Activated B cell treated with CpG ODN at 0.5 μM for 24 hours (primary cell): ENCODE results near the gene TBCA. TPM values are rescaled to one million over a fixed set of nuclear protein-coding genes. Genes with fewer than 3 reads are reported as not detected.

ENCODE experiments used
- ATAC-seq: fragments of 200-7000 bp; cut with Tn5 transposase; one replicate; pipeline ENCODE4 v1.10.0; 2021; ENCODE audit warnings: low read depth, mild to moderate bottlenecking, moderate library complexity
- CTCF ChIA-PET: fragments of 350-600 bp; sonication (Branson Sonifier 250); formaldehyde crosslinking; loops from one replicate; lab custom pipeline; 2021; ENCODE audit warnings: antibody characterized with exemption; lab: Charles Lee
- POLR2A ChIA-PET: fragments of 350-600 bp; sonication (Branson Sonifier 250); formaldehyde crosslinking; loops from one replicate; lab custom pipeline; 2021; ENCODE audit warnings: antibody characterized with exemption; lab: Charles Lee
- DNase-seq: peaks from one replicate; pipeline ENCODE4 v3.0.0; 2022
- H3K27ac Mint-ChIP-seq: one replicate; pipeline ENCODE4 v1.8.0; 2020; ENCODE audit warnings: mixed read lengths
- H3K27me3 Mint-ChIP-seq: one replicate; pipeline ENCODE4 v1.8.0; 2021; ENCODE audit warnings: mixed read lengths
- H3K36me3 Mint-ChIP-seq: one replicate; pipeline ENCODE4 v1.8.0; 2021; ENCODE audit warnings: low read depth, mixed read lengths
- H3K4me1 Mint-ChIP-seq: one replicate; pipeline ENCODE4 v1.8.0; 2021; ENCODE audit warnings: mixed read lengths
- H3K4me3 Mint-ChIP-seq: one replicate; pipeline ENCODE4 v1.8.0; 2020; ENCODE audit warnings: mild to moderate bottlenecking, mixed read lengths
- H3K9me3 Mint-ChIP-seq: one replicate; pipeline ENCODE4 v1.8.0; 2020; ENCODE audit warnings: mixed read lengths
- intact Hi-C: fragments of 100-400 bp; cut with micrococcal nuclease; formaldehyde crosslinking; loops from one replicate; pipeline ENCODE4 v1.15.1; 2024
- total RNA-seq: library from RNA; stranded (reverse); gene quantifications from 2 replicates; pipeline ENCODE4 v1.2.3, GENCODE V29; 2022
- TF ChIP-seq, protein P1 (sequence below): fragments of 200-600 bp; IDR thresholded peaks from one replicate; pipeline ENCODE4 v1.8.0; 2022; ENCODE audit warnings: antibody characterized with exemption, mild to moderate bottlenecking

The TBCA gene
- total RNA-seq, 1 donor from 2014 or later: 113 TPM

DNA sequence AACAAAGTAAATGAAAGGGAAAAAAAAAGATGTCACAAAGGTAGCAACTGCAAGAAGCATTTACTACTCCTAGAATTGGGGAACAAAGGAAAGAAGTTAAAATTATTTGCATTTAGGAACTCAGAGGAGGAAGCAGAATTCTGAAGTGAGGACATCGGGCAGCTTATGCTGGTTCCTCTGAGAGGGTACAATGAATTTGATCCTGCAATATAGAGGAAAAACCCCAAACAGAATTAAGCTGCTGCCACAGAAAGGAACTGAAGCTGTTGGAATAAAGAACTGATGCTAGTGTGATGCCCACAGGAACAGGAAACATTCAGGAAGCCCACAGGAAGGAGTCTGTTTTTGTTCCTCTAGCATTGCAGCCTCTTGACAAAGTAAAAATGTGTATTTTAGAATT is 22.3 kb upstream of the TBCA start:
- Mint-ChIP-seq H3K4me3 (no peak overlapping the region), H3K27me3 (peaks cover 24% of the 10 kb centered on the region), H3K36me3 (no peaks in the 10 kb centered on the region), H3K27ac (no peak overlapping the region), H3K4me1 (no peaks in the 10 kb centered on the region), H3K9me3 (peaks cover 14% of the 10 kb centered on the region)
- POLR2A ChIA-PET: no interaction called here
- ATAC-seq (no peak), DNase-seq (no peak)
- CTCF ChIA-PET: no interaction called here
- intact Hi-C loops: no loop called here
- TF ChIP-seq, protein P1, sequence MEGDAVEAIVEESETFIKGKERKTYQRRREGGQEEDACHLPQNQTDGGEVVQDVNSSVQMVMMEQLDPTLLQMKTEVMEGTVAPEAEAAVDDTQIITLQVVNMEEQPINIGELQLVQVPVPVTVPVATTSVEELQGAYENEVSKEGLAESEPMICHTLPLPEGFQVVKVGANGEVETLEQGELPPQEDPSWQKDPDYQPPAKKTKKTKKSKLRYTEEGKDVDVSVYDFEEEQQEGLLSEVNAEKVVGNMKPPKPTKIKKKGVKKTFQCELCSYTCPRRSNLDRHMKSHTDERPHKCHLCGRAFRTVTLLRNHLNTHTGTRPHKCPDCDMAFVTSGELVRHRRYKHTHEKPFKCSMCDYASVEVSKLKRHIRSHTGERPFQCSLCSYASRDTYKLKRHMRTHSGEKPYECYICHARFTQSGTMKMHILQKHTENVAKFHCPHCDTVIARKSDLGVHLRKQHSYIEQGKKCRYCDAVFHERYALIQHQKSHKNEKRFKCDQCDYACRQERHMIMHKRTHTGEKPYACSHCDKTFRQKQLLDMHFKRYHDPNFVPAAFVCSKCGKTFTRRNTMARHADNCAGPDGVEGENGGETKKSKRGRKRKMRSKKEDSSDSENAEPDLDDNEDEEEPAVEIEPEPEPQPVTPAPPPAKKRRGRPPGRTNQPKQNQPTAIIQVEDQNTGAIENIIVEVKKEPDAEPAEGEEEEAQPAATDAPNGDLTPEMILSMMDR: no peak

DNA sequence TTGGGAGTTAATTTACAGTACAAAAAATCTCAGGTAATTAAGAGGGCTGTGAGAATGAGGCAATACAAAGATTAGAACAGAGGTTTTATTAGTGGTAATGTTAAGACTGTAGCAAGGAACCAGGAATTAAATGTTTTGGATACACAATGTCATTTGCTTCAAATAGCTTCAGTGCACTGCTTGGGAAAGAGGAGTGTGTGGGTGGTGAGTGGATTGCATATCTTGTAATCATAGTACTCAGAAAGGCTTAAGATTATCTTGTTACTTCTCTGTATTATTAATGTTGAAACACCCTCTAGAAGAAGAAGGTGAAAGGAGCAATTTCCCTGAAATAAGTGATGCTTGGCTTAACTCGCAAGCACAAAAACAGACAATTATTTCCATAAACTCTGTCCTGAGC is 21.0 kb upstream of the TBCA start:
- ChIA-PET CTCF (no interaction called here), POLR2A (no interaction called here)
- H3K36me3 Mint-ChIP-seq: no peaks in the 10 kb centered on the region
- H3K27me3 Mint-ChIP-seq: peaks cover 24% of the 10 kb centered on the region
- TF ChIP-seq, protein P1: no peak
- H3K9me3 Mint-ChIP-seq: peaks cover 14% of the 10 kb centered on the region
- no peak overlapping the region for H3K27ac Mint-ChIP-seq
- ATAC-seq (no peak), DNase-seq (no peak)
- intact Hi-C loops: no loop called here
- H3K4me3 Mint-ChIP-seq: no peak overlapping the region
- no peaks in the 10 kb centered on the region for H3K4me1 Mint-ChIP-seq

DNA sequence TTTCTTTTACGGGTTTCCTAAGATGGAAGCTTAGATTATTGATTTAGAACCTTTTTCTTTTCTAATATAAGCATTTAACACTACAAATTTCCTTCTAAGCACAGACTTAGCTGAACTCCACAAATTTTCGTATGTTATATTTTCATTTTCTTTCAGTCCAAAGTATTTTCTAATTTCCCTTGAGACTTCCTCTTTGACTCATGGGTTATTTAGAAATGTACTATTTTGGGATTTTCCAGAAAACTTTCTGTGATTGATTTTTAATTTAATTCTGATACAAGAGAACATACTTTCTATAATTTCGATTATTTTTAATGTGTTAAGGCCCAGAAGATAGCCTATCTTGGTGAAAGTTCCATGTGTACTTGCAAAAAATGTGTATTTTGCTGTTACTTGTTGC is 19.7 kb upstream of the TBCA start:
- POLR2A ChIA-PET: no interaction called here
- ATAC-seq (no peak), DNase-seq (no peak)
- CTCF ChIA-PET: no interaction called here
- TF ChIP-seq, protein P1: no peak
- Mint-ChIP-seq H3K27ac (no peak overlapping the region), H3K9me3 (peaks cover 14% of the 10 kb centered on the region), H3K36me3 (no peaks in the 10 kb centered on the region), H3K27me3 (peaks cover 24% of the 10 kb centered on the region), H3K4me3 (no peak overlapping the region), H3K4me1 (no peaks in the 10 kb centered on the region)
- intact Hi-C loops: no loop called here

DNA sequence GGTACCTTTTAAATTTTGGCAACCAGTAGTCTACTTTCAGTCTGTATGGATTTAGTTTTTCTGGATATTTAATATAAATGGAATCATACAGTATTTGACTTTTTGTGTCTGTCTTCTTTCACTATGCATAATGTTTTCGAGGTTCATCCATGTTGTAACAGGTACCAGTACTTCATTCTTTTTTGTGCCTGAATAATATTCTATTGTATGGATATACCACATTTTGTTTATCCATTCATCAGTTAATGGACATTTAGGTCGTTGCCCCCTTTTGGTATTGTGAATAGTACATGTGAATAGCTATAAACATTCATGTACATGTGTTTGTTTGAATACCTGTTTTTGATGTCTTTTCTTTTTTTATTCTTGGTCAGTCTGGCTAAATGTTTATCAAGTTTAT is 19.1 kb upstream of the TBCA start:
- POLR2A ChIA-PET: no interaction called here
- intact Hi-C loops: no loop called here
- DNase-seq (no peak), ATAC-seq (no peak)
- Mint-ChIP-seq H3K36me3 (no peaks in the 10 kb centered on the region), H3K4me3 (no peak overlapping the region), H3K27ac (no peak overlapping the region), H3K4me1 (no peaks in the 10 kb centered on the region), H3K27me3 (peaks cover 24% of the 10 kb centered on the region), H3K9me3 (peaks cover 14% of the 10 kb centered on the region)
- TF ChIP-seq, protein P1: no peak
- CTCF ChIA-PET: no interaction called here

DNA sequence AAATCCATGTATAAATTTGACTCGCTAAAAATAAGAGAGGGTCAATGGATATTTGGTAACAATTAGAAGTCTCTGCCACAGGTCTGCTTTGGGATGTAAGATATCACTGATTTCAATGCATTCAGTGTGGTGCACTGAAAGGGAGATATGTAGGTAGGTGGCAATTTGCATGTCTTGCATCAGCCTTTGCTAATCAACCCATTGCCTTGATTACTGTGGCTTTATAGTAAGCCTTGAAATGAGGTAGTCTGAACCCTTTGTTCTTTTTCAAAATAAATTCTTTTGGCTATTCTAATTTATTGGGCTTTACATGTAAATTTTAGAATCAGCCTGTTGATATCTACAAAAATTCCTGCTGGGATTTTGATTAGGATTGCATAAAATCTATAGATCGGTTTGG is 15.8 kb upstream of the TBCA start:
- TF ChIP-seq, protein P1: no peak
- CTCF ChIA-PET: no interaction called here
- ATAC-seq: no peak
- no peak for DNase-seq
- Mint-ChIP-seq H3K9me3 (peaks cover 7% of the 10 kb centered on the region), H3K4me3 (no peak overlapping the region), H3K27ac (no peak overlapping the region), H3K4me1 (no peaks in the 10 kb centered on the region), H3K36me3 (no peaks in the 10 kb centered on the region), H3K27me3 (peaks cover 18% of the 10 kb centered on the region)
- POLR2A ChIA-PET: no interaction called here
- intact Hi-C loops: no loop called here
